ENCODE measurements around the gene ZNRF3.

ZNRF3 gene

DNA sequence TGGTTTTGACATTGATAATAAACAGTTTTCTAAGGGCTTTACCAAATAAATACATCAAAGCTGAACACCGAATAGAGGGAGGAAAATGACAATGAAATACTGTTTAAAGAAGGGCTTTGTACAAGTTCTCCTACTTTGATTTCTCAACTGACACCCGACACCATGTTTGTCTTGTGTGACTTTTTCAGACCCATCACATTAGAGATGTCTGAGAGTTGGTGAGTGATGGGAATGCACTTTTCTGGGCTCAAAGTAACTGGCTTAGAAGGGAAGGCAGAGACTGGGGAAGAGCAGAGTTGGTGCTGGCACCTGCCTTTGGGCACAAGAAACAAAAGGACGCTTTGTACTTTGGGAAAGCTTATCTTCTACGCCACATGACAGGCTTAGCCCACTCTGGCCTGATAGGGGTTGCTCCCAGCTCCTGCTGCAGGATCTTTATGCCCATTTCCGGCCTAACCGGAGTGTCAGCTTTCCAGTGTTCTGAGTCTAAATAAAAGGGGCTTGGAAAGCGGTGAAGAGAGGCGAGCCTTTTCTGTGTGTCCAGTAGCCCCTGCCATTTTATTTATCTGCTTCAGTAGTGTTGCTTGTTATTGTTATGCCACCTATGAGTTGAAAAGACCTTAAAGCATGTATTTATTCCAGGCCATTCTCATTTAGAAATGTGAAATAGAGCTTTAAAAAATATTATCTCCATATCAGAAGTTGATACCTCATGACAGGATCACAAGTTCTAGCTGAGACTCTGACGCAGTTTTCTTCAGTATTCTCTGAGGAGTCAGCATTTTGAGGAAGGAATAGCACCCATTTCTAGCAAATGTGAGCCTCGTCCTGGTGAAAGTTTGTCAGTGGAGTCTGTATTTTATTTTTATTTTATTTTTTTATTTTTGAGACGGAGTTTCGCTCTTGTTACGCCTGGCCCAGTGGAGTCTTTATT, 213.6 kb downstream of the ZNRF3 start:
- DNase-seq = no peak

DNA sequence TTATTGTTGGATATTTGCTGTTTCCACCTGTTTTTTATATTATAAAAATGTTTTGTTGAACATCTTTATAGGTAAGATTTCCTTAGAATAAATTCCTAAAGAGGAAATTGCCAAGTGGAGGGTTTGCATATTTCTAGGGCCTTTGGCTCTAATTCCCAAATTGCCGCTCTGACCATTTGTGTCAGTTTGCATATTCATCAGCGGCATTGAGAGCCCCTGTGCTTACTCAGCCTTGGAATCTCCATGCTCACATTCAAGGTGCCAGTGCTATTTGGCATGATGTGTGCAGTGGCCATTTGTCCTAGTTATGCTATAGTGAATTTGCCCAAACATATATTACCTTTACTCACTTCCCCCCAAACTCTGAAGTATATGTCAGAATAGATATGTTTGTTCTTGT, 214.9 kb downstream of the ZNRF3 start:
- DNase-seq = no peak

DNA sequence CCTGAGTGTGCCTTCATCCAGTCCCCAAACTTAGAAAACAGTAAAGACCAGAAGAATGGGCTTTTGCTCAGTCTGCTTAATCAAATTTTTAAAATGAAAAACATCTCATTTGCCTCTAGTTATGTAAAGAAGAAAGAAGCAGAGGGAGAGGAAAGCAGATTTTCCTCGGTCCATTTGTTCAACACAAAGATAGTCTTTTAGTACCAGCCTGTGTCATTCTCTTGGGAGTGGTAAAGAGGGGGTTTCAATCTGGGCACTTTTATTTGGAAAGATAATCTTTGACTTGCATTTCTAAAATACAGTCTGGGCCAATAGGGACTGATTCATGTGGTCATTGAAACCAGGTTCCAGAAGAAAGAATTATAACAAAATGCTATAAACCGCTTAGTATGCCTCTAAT, 218.9 kb downstream of the ZNRF3 start:
- no peak for DNase-seq

DNA sequence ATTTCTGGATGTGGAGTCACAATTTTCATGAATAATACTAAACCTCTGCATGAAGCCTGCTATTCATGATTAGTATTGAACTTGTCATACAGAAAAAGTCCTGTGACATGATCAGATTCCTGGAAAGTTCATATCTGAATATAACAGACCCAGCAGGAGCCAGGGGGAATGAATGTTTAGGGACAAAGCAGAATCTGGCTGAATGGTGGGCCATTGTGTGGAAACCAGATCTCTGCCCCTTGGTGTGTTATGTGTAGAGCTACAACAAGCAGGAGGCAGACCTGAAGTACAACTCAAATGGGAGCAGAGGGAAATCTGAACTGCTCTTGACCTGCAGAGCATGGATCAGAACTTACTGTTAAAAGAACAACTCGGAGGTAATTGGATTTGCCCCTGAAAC, 219.7 kb downstream of the ZNRF3 start:
- DNase-seq = no peak

DNA sequence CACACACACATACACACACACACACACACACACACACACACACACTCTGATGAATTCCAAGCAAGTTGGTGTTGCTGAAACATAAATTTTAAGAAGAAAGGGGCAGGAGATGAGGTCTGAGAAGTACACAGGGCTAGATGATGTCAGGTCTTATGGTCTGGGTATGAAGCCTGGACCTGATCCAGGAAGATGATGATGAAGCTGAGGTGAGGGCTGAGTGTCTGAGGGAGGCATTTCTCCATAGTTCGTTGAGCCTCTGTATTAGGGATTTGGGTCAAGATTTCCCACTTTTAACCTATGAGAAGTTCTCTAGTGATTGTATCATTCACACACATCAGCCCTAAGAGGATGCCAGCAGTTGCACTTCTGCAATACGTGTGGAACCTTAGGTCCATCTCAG, 222.1 kb downstream of the ZNRF3 start:
- DNase-seq = no peak

DNA sequence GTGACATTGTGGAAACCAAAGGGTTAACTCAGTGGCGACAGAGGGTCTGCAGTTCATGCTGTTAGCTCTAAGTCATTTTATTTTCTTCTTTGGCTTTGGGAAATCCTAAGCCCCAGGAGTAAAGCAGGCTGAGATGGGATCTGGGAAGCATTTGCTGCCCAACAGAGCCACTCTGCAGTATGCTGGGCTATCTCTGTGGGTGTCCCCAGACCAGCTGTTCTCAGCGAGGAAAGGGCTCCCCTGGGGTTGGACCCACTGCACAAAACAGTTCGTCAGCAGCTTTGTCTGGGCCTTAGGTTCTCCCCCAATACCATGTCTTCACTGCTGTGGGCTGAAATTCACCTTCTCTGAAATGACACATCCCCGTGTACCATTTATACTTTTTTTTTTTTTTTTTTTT, 223.5 kb downstream of the ZNRF3 start:
- DNase-seq = no peak
